Stimulated activated naive CD8-positive, alpha-beta T cell treated with anti-CD3 and anti-CD28 coated beads, Interleukin-15, Interleukin-2, amounts not matched to agents 100 U/mL and 50 U/mL, for 24 hours (primary cell): ENCODE measurements around the gene CFAP45.

Experiments used
- ATAC-seq: fragments of 150-1000 bp; cut with Tn5 transposase; one replicate; pipeline ENCODE4 v1.10.0; 2021
- DNase-seq: peaks from one replicate; pipeline ENCODE4 v3.0.0; 2021

The CFAP45 gene

GRCh38 chr1:159851407-159851806 is 48.6 kb downstream of the CFAP45 start:
- DNase-seq (no peak), ATAC-seq (no peak)

GRCh38 chr1:159849626-159850366 is 50.2 kb downstream of the CFAP45 start:
- DNase-seq (no peak), ATAC-seq (no peak)

- DNase-seq: no peak
- no peak for ATAC-seq
These were observed 51.6 kb downstream of the CFAP45 start for GRCh38 chr1:159848326-159848725.

GRCh38 chr1:159847231-159847630 is 52.7 kb downstream of the CFAP45 start:
- ATAC-seq (no peak), DNase-seq (no peak)

- no peak for ATAC-seq
- DNase-seq: no peak
These were observed 54.0 kb downstream of the CFAP45 start for GRCh38 chr1:159845751-159846629.

GRCh38 chr1:159843459-159843858 is 56.5 kb downstream of the CFAP45 start:
- ATAC-seq: no peak

GRCh38 chr1:159841749-159842148 is 58.2 kb downstream of the CFAP45 start:
- no peak for DNase-seq
- ATAC-seq: no peak

More at GRCh38 chr1:159843459-159843858, 56.5 kb downstream of the CFAP45 start:
- no peak for DNase-seq

GRCh38 chr1:159839116-159839849 is 60.7 kb downstream of the CFAP45 start:
- no peak for DNase-seq
- ATAC-seq: peak; percentile 17

- ATAC-seq: peak; percentile 42
- DNase-seq: no peak
These were observed 61.2 kb downstream of the CFAP45 start for GRCh38 chr1:159838715-159839114.

GRCh38 chr1:159835862-159836525 is 64.0 kb downstream of the CFAP45 start:
- ATAC-seq: no peak
- DNase-seq: no peak

- no peak for ATAC-seq
- DNase-seq: no peak
These were observed 64.6 kb downstream of the CFAP45 start for GRCh38 chr1:159835356-159835755.

GRCh38 chr1:159832309-159832708 is 67.7 kb downstream of the CFAP45 start:
- ATAC-seq (no peak), DNase-seq (no peak)

- ATAC-seq (no peak), DNase-seq (no peak)
These were observed 68.4 kb downstream of the CFAP45 start for GRCh38 chr1:159831412-159832141.

GRCh38 chr1:159830722-159831121 is 69.2 kb downstream of the CFAP45 start:
- ATAC-seq: no peak

GRCh38 chr1:159829822-159830465 is 70.0 kb downstream of the CFAP45 start:
- ATAC-seq (no peak), DNase-seq (no peak)

More at GRCh38 chr1:159830722-159831121, 69.2 kb downstream of the CFAP45 start:
- DNase-seq: no peak

GRCh38 chr1:159829273-159829634 is 70.7 kb downstream of the CFAP45 start:
- peak; percentile 19 for DNase-seq

GRCh38 chr1:159828581-159829272 is 71.2 kb downstream of the CFAP45 start:
- DNase-seq (no peak), ATAC-seq (no peak)

More at GRCh38 chr1:159829273-159829634, 70.7 kb downstream of the CFAP45 start:
- ATAC-seq: no peak

GRCh38 chr1:159828176-159828575 is 71.8 kb downstream of the CFAP45 start:
- DNase-seq: no peak

GRCh38 chr1:159827549-159827948 is 72.4 kb downstream of the CFAP45 start:
- DNase-seq: no peak
- ATAC-seq: no peak

More at GRCh38 chr1:159828176-159828575, 71.8 kb downstream of the CFAP45 start:
- no peak for ATAC-seq

- ATAC-seq: no peak
- no peak for DNase-seq
These were observed 72.9 kb downstream of the CFAP45 start for GRCh38 chr1:159827102-159827490.
